ENCODE measurements around the gene TGFBI.

DNA sequence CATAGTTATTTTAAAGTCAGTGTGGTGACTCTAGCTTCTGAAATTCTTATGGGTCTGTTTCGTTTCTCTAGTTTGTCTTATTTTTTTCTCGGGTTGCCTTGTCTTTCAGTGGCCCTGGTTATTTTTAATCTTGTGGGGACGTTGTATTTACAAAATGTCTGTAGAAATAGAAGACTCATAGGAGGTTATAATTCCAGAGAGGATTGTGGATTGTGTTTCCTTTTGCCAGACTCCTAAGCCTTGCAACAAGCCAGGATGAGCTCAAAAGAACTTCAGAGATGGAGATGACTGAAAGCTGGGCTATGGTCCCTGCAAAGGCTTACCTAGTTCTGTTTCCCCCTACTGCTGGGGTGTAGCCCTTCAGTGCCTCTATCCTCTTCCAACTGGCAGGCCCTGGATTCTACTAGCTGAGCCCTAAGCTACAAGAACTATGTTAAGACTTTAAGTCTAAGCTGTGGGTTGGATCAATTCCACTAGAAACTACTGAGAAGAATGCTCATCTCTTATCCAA is 41.8 kb upstream of the TGFBI start:
- TF ChIP-seq, protein P1, sequence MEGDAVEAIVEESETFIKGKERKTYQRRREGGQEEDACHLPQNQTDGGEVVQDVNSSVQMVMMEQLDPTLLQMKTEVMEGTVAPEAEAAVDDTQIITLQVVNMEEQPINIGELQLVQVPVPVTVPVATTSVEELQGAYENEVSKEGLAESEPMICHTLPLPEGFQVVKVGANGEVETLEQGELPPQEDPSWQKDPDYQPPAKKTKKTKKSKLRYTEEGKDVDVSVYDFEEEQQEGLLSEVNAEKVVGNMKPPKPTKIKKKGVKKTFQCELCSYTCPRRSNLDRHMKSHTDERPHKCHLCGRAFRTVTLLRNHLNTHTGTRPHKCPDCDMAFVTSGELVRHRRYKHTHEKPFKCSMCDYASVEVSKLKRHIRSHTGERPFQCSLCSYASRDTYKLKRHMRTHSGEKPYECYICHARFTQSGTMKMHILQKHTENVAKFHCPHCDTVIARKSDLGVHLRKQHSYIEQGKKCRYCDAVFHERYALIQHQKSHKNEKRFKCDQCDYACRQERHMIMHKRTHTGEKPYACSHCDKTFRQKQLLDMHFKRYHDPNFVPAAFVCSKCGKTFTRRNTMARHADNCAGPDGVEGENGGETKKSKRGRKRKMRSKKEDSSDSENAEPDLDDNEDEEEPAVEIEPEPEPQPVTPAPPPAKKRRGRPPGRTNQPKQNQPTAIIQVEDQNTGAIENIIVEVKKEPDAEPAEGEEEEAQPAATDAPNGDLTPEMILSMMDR (IDR thresholded peaks at IDR 0.05) = no peak
- no peak for TF ChIP-seq POLR2A (IDR thresholded peaks at IDR 0.05)
